GM12878 (cell line): ENCODE results near the gene ATOSA. TPM values are rescaled to one million over a fixed set of nuclear protein-coding genes. Genes with fewer than 3 reads are reported as not detected.

Experiments
- ATAC-seq: fragments of 200-7000 bp; cut with Tn5 transposase; 3 replicates; pipeline ENCODE4 v1.9.1; 2020; ENCODE audit warnings: mild to moderate bottlenecking, moderate library complexity
- BruUV-seq: library from RNA; stranded (reverse); fragments of 400-500 nt; replicated peaks from 2 replicates; lab custom pipeline; 2021; lab: Mats Ljungman, UMichigan
- CTCF ChIA-PET: fragments of 300-600 bp; sonication (Branson Sonifier 250); formaldehyde crosslinking; extraction: SDS; loops from one replicate; lab custom pipeline; 2021; ENCODE audit warnings: inconsistent platforms; lab: Yijun Ruan, JAX
- POLR2A ChIA-PET: fragments of 350-600 bp; formaldehyde crosslinking; extraction: SDS; loops from one replicate; lab custom pipeline; 2021; ENCODE audit warnings: inconsistent platforms; lab: Charles Lee
- RAD21 ChIA-PET: fragments of 300-600 bp; sonication (Branson Sonifier 250); formaldehyde crosslinking; loops from one replicate; lab custom pipeline; 2023; ENCODE audit warnings: antibody characterized with exemption; ENCODE audit not compliant: unreplicated experiment; lab: Charles Lee
- SMC1A ChIA-PET: fragments of 300-600 bp; sonication (Branson Sonifier 250); formaldehyde crosslinking; loops from one replicate; lab custom pipeline; 2023; ENCODE audit not compliant: unreplicated experiment, uncharacterized antibody; lab: Charles Lee
- DNase-seq: peaks from one replicate; pipeline ENCODE4 v3.0.0-alpha.2; 2011; ENCODE audit warnings: low read depth, low spot score
- FAIRE-seq: peaks from 3 replicates; lab custom pipeline; 2011; peaks lifted over from hg19 to GRCh38; lab: Jason Lieb, UNC
- H2AFZ ChIP-seq: 2 replicates; pipeline ENCODE4 v1.6.0; 2011; ENCODE audit warnings: low read depth, low read length, control low read depth; ENCODE audit not compliant: control insufficient read depth
- H3K27ac ChIP-seq: 2 replicates; pipeline ENCODE4 v1.5.1; 2011; ENCODE audit warnings: control low read depth; ENCODE audit not compliant: control insufficient read depth, insufficient read depth
- H3K27me3 ChIP-seq, 2 experiments: replicated peaks in 1 of 2; 2 replicates each; pipeline versions ENCODE4 v1.6.0 to v1.6.1; 2011; ENCODE audit warnings: low read length in 1 of 2; ENCODE audit not compliant: control insufficient read depth in 2 of 2, insufficient read depth in 2 of 2
- H3K36me3 ChIP-seq, 2 experiments: 2 replicates each; pipeline ENCODE4 v1.5.1; 2011; ENCODE audit warnings: low read length in 1 of 2; ENCODE audit not compliant: control insufficient read depth in 2 of 2, insufficient read depth in 2 of 2
- H3K4me1 ChIP-seq: 2 replicates; pipeline ENCODE4 v1.6.1; 2011; ENCODE audit warnings: mild to moderate bottlenecking, low read length, moderate library complexity, mixed read lengths; ENCODE audit not compliant: control insufficient read depth, insufficient read depth
- H3K4me2 ChIP-seq: 2 replicates; pipeline ENCODE4 v1.6.0; 2011; ENCODE audit warnings: control low read depth; ENCODE audit not compliant: control insufficient read depth, insufficient read depth
- H3K4me3 ChIP-seq: fragments of 200-600 bp; sonication (generic); 2 replicates; pipeline ENCODE4 v1.5.1; 2016
- H3K79me2 ChIP-seq: 2 replicates; pipeline ENCODE4 v1.6.0; 2011; ENCODE audit warnings: low read length; ENCODE audit not compliant: control insufficient read depth, insufficient read depth
- H3K9ac ChIP-seq: 2 replicates; pipeline ENCODE4 v1.8.0; 2011; ENCODE audit warnings: low read length, control low read depth, mixed read lengths; ENCODE audit not compliant: control insufficient read depth, insufficient read depth
- H3K9me3 ChIP-seq: replicated peaks from 3 replicates; pipeline ENCODE4 v1.5.1; 2011; ENCODE audit warnings: mild to moderate bottlenecking, low read length; ENCODE audit not compliant: control insufficient read depth, insufficient read depth
- H4K20me1 ChIP-seq: 2 replicates; pipeline ENCODE4 v1.6.0; 2011; ENCODE audit not compliant: control insufficient read depth, insufficient read depth
- BACH1 ChIP-seq: fragments of 450-650 bp; IDR thresholded peaks from 2 replicates; pipeline ENCODE4 v1.6.1; 2017; ENCODE audit warnings: mild to moderate bottlenecking, borderline replicate concordance
- BCL11A ChIP-seq: IDR thresholded peaks from 2 replicates; pipeline ENCODE4 v1.6.1; 2011; ENCODE audit warnings: low read depth, low read length
- FOXM1 ChIP-seq: IDR thresholded peaks from 2 replicates; pipeline ENCODE4 v1.6.1; 2012; ENCODE audit warnings: low read depth, mild to moderate bottlenecking, inconsistent platforms, low read length, moderate library complexity
- IRF3 ChIP-seq: fragments of 450-650 bp; IDR thresholded peaks from 2 replicates; pipeline ENCODE4 v1.6.1; 2014; ENCODE audit warnings: mild to moderate bottlenecking
- JUNB ChIP-seq: IDR thresholded peaks from 2 replicates; pipeline ENCODE4 v1.6.1; 2016; ENCODE audit warnings: antibody characterized with exemption, mild to moderate bottlenecking
- MYC ChIP-seq: IDR thresholded peaks from 2 replicates; pipeline ENCODE4 v1.6.1; 2011; ENCODE audit warnings: mild to moderate bottlenecking, low read length, moderate library complexity, inconsistent platforms; ENCODE audit not compliant: insufficient read depth, insufficient replicate concordance, insufficient read length, severe bottlenecking
- NRF1 ChIP-seq: conservative IDR thresholded peaks from 2 replicates; pipeline ENCODE4 v1.6.1; 2011; ENCODE audit warnings: mild to moderate bottlenecking, low read depth, low read length, improper control_type of control experiment
- PML ChIP-seq: IDR thresholded peaks from 2 replicates; pipeline ENCODE4 v1.6.1; 2012; ENCODE audit warnings: low read length, inconsistent platforms
- RELA ChIP-seq: fragments of 450-650 bp; IDR thresholded peaks from 2 replicates; pipeline ENCODE4 v1.8.0; 2014; ENCODE audit warnings: borderline replicate concordance; ENCODE audit not compliant: partially characterized antibody
- REST ChIP-seq: IDR thresholded peaks from 2 replicates; pipeline ENCODE4 v1.6.1; 2012; ENCODE audit warnings: mild to moderate bottlenecking, low read depth, low read length
- SKIL ChIP-seq: fragments of 450-650 bp; IDR thresholded peaks from 2 replicates; pipeline ENCODE4 v1.6.1; 2017; ENCODE audit warnings: mild to moderate bottlenecking, low read depth, inconsistent platforms; ENCODE audit not compliant: poor library complexity, severe bottlenecking
- SPI1 ChIP-seq: IDR thresholded peaks from 2 replicates; pipeline ENCODE4 v1.6.1; 2011; ENCODE audit warnings: low read depth, mild to moderate bottlenecking, low read length, moderate library complexity, borderline replicate concordance; ENCODE audit not compliant: insufficient read depth
- SREBF1 ChIP-seq: IDR thresholded peaks from 2 replicates; pipeline ENCODE4 v1.6.1; 2012; ENCODE audit warnings: mild to moderate bottlenecking, low read length
- ZNF592 ChIP-seq: fragments of 450-650 bp; IDR thresholded peaks from 2 replicates; pipeline ENCODE4 v1.6.1; 2017; ENCODE audit warnings: mild to moderate bottlenecking, moderate library complexity
- WGBS: methylation state at CpG from one replicate; pipeline ENCODE4 v1.1.6; 2016; ENCODE audit warnings: low lambda C conversion rate; ENCODE audit not compliant: insufficient replicate concordance, insufficient coverage; ENCODE audit errors: missing lambda C conversion rate; 5-methylcytosine and 5-hydroxymethylcytosine counted together
- in situ Hi-C: fragments of 300-500 bp; cut with MboI; formaldehyde crosslinking; loops from 9 replicates; pipeline ENCODE4 v1.14.3; 2018; ENCODE audit warnings: mixed read lengths
- intact Hi-C: fragments of 100-400 bp; cut with micrococcal nuclease; formaldehyde crosslinking; loops from one replicate; pipeline ENCODE4 v1.14.2; 2022; ENCODE audit not compliant: unreplicated experiment
- polyA plus RNA-seq, 11 experiments: library from polyadenylated mRNA; depleted of rRNA in 4 of 11; unstranded in 6 of 11; stranded (reverse) in 5 of 11; fragments of >200 nt; fragmentation: Nextera tagmentation in 4 of 11; fragmentation: Illumina TruSeq in 1 of 11; extraction: Ambion mirVana in 4 of 11; extraction: Trizol in 1 of 11; gene quantifications; 1 replicate in 1 of 11; 2 replicates in 10 of 11; pipeline versions ENCODE4 v1.2.1 to v1.2.3, GENCODE V29; 2011 to 2016; ENCODE audit warnings: inconsistent platforms in 2 of 11, missing spikeins in 2 of 11, low read depth in 1 of 11
- total RNA-seq, 4 experiments: library from RNA; depleted of rRNA in 3 of 4; stranded (reverse); fragments of >200 nt in 3 of 4; fragmentation: Illumina TruSeq in 1 of 4; extraction: Trizol in 1 of 4; gene quantifications; 2 replicates each; pipeline versions ENCODE4 v1.2.1 to v1.2.3, GENCODE V29; 2013 to 2021

The ATOSA gene
- total and polyA plus RNA-seq, 10 of the 15 experiments (the other 5 are each of a cell fraction or from before 2014, with no cell fraction given): 6.8 to 24.3 (median 14.6) TPM

GRCh38 chr15:52716536-52716935 lies 37.3 kb upstream of the ATOSA start:
- SMC1A ChIA-PET: interaction anchor here (1.4 kb wide), 1 partner anchor 150 kb away, joined by 4 read pairs; no protein-coding TSS in a partner anchor
- no peaks in the 10 kb centered on the region for H3K27me3 ChIP-seq
- intact Hi-C loops (no loop called here), in situ Hi-C loops (no loop called here)
- no peak overlapping the region for H2AFZ ChIP-seq
- DNase-seq (no peak), FAIRE-seq (no peak), ATAC-seq (no peak)
- H3K9ac ChIP-seq: no peak overlapping the region
- POLR2A ChIA-PET: no interaction called here
- H3K4me1 ChIP-seq: no peaks in the 10 kb centered on the region; the same call in 1 of the 2 replicates
- H3K36me3 ChIP-seq: no peaks in the 10 kb centered on the region
- no peak overlapping the region for H3K4me3 ChIP-seq
- 68% methylated on average over 2 of the region's 2 CpGs for WGBS
- CTCF ChIA-PET: no interaction called here
- H3K27ac ChIP-seq: no peak overlapping the region
- no peak overlapping the region for H3K4me2 ChIP-seq
- no TSS peak for BruUV-seq
- H4K20me1 ChIP-seq: no peaks in the 10 kb centered on the region
- RAD21 ChIA-PET: no interaction called here
- H3K79me2 ChIP-seq: no peaks in the 10 kb centered on the region
- H3K9me3 ChIP-seq: no peaks in the 10 kb centered on the region; the same call in 2 of the 3 replicates
- TF ChIP-seq SREBF1: no peak
- no peak for TF ChIP-seq JUNB
- no peak for TF ChIP-seq BACH1
- TF ChIP-seq SPI1: no peak
- no peak for TF ChIP-seq BCL11A
- TF ChIP-seq MYC: no peak
- TF ChIP-seq ZNF592: no peak
- TF ChIP-seq FOXM1: no peak
- TF ChIP-seq RELA: no peak
- TF ChIP-seq PML: no peak
- no peak for TF ChIP-seq NRF1
- TF ChIP-seq IRF3: no peak
- TF ChIP-seq REST: no peak
- no peak for TF ChIP-seq SKIL
